Measurements from ENCODE around the gene SDC3. TPM values are rescaled to one million over a fixed set of nuclear protein-coding genes. Genes with fewer than 3 reads are reported as not detected.

SDC3 gene
- total and polyA plus RNA-seq, 2 of the 8 experiments (the other 6 are each of a cell fraction or from before 2014, with no cell fraction given): 7.0 to 27.0 TPM

GRCh38 chr1:30853350-30853749 is 55.2 kb downstream of the SDC3 start:
- FAIRE-seq: no peak
- Histone ChIP-seq H3K36me3 (ENCODE audit: control insufficient read depth in 2 of 4, insufficient read depth in 4 of 4, low read length in 3 of 4) (no peaks in the 10 kb centered on the region), H3K56ac (replicated peaks; ENCODE audit: insufficient read length, low read depth, low read length) (no peak overlapping the region), H3K79me2 (ENCODE audit: control insufficient read depth in 1 of 2, insufficient read depth in 2 of 2, low read length in 2 of 2) (no peaks in the 10 kb centered on the region), H3K18ac (ENCODE audit: extremely low read depth, low read length) (peak overlapping the region; percentile 49; the same call in 1 of the 2 replicates), H3K4me1 (replicated peaks in 1 of 4; ENCODE audit: control insufficient read depth in 3 of 4, insufficient read depth in 4 of 4, low read length in 3 of 4) (peaks cover 15 to 33% (median 22%) of the 10 kb centered on the region in 4 experiments), H2BK20ac (ENCODE audit: low read length) (peak overlapping the region; percentile 13; the same call in 1 of the 2 replicates), H3K14ac (ENCODE audit: insufficient read length) (no peak overlapping the region), H4K91ac (replicated peaks; ENCODE audit: insufficient read length, low read length) (peak overlapping the region; percentile 29), H3K79me1 (ENCODE audit: low read depth, low read length) (no peaks in the 10 kb centered on the region), H2BK15ac (ENCODE audit: low read length) (peak overlapping the region; percentile 98), H2BK5ac (ENCODE audit: low read depth, low read length) (peak overlapping the region; percentile 72; the same call in 1 of the 2 replicates), H4K5ac (ENCODE audit: insufficient read length, low read depth, low read length) (no peak overlapping the region), H2AK5ac (ENCODE audit: low read depth, low read length) (no peak overlapping the region), H3K9ac (replicated peaks in 1 of 4; ENCODE audit: extremely low read depth in 1 of 4, low read depth in 3 of 4, low read length in 3 of 4) (no peak overlapping the region), H3K27ac (ENCODE audit: low read depth, low read length) (no peak overlapping the region), H3K23ac (ENCODE audit: insufficient read length) (no peak overlapping the region), H4K8ac (ENCODE audit: extremely low read depth, insufficient read depth, low read length) (no peak overlapping the region; the same call in 1 of the 2 replicates), H2AFZ (ENCODE audit: low read length) (no peak overlapping the region), H3K4me2 (ENCODE audit: insufficient read depth in 1 of 2, low read depth in 2 of 2, low read length in 2 of 2) (peak overlapping the region; percentile 0 to 4; a peak in 1 of 4 replicates), H3K27me3 (replicated peaks in 1 of 4; ENCODE audit: control insufficient read depth in 3 of 4, extremely low read depth in 1 of 4, insufficient read depth in 3 of 4, low read length in 3 of 4) (no peaks in the 10 kb centered on the region), H2BK120ac (replicated peaks; ENCODE audit: low read depth, low read length) (no peak overlapping the region), H3K9me3 (ENCODE audit: insufficient read depth in 2 of 2, low read depth in 1 of 2, low read length in 1 of 2) (no peaks in the 10 kb centered on the region), H4K20me1 (replicated peaks in 1 of 2; ENCODE audit: control insufficient read depth in 1 of 2, insufficient read depth in 2 of 2, low read length in 2 of 2) (no peaks in the 10 kb centered on the region), H2BK12ac (ENCODE audit: low read depth, low read length) (peak overlapping the region; percentile 91; the same call in 1 of the 2 replicates), H3K4ac (replicated peaks; ENCODE audit: insufficient read length, low read depth, low read length) (peak overlapping the region; percentile 29), H3K4me3 (ENCODE audit: extremely low read depth in 1 of 4, insufficient read depth in 2 of 4, low read depth in 3 of 4, low read length in 4 of 4) (no peak overlapping the region; a peak in 1 of 8 replicates), H3K23me2 (ENCODE audit: low read depth, low read length) (no peaks in the 10 kb centered on the region; the same call in 1 of the 2 replicates)
- no peak for DNase-seq (ENCODE audit: low read depth in 1 of 2, low spot score in 2 of 2)
- ChIA-PET POLR2A (ENCODE audit: partially characterized antibody) (interaction anchor here (0.9 to 1.6 kb wide), 9 partner anchors 13 to 302 kb away, joined by 3 to 5 read pairs (median 4); no protein-coding TSS in a partner anchor), CTCF (ENCODE audit: partially characterized antibody) (interaction anchor here (0.8 to 6.2 kb wide), 12 partner anchors 9 to 70 kb away, joined by 3 to 57 read pairs (median 6); no protein-coding TSS in a partner anchor)
- WGBS, 2 experiments (ENCODE audit: extremely low coverage in 1 of 2, insufficient coverage in 1 of 2, insufficient read length in 1 of 2, insufficient replicate concordance in 2 of 2, low coverage in 1 of 2, low lambda C conversion rate in 2 of 2, missing lambda C conversion rate in 1 of 2): 73% methylated on average over 4 of the region's 4 CpGs; no CpG with 5 or more reads in 1 of the 2 experiments
- TF ChIP-seq CEBPB (IDR thresholded peaks at IDR 0.05; ENCODE audit: low read depth, low read length): peak; percentile 53
- TF ChIP-seq, protein P1, sequence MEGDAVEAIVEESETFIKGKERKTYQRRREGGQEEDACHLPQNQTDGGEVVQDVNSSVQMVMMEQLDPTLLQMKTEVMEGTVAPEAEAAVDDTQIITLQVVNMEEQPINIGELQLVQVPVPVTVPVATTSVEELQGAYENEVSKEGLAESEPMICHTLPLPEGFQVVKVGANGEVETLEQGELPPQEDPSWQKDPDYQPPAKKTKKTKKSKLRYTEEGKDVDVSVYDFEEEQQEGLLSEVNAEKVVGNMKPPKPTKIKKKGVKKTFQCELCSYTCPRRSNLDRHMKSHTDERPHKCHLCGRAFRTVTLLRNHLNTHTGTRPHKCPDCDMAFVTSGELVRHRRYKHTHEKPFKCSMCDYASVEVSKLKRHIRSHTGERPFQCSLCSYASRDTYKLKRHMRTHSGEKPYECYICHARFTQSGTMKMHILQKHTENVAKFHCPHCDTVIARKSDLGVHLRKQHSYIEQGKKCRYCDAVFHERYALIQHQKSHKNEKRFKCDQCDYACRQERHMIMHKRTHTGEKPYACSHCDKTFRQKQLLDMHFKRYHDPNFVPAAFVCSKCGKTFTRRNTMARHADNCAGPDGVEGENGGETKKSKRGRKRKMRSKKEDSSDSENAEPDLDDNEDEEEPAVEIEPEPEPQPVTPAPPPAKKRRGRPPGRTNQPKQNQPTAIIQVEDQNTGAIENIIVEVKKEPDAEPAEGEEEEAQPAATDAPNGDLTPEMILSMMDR (IDR thresholded peaks at IDR 0.05; ENCODE audit: control extremely low read depth in 1 of 3, insufficient read depth in 1 of 3, low read depth in 1 of 3, low read length in 3 of 3): peak; percentile 8 to 38 (median 23); a peak in 2 of 4 replicates
- no peak for TF ChIP-seq GABPA (IDR thresholded peaks at IDR 0.05; ENCODE audit: borderline replicate concordance, insufficient read depth, low read length)
- TF ChIP-seq KDM1A (IDR thresholded peaks at IDR 0.05; ENCODE audit: borderline replicate concordance, low read length): no peak
- peak; percentile 15 to 37; a peak in 2 of 4 replicates for TF ChIP-seq RAD21 (IDR thresholded peaks at IDR 0.05 in 1 of 2, conservative IDR thresholded peaks at IDR 0.05 in 1 of 2; ENCODE audit: low read depth in 2 of 2, low read length in 2 of 2)
